GM06990 (cell line): ENCODE results near the gene FBXO24.

ENCODE experiments used
- DNase-seq: peaks from one replicate; pipeline ENCODE4 v3.0.0-alpha.2; 2011; ENCODE audit not compliant: insufficient read length; ENCODE audit errors: extremely low read depth
- H3K27me3 ChIP-seq: replicated peaks from 2 replicates; pipeline ENCODE4 v1.6.0; 2011; ENCODE audit warnings: low read length; ENCODE audit not compliant: control insufficient read depth, insufficient read depth
- H3K36me3 ChIP-seq: 2 replicates; pipeline ENCODE4 v1.5.1; 2011; ENCODE audit warnings: low read length; ENCODE audit not compliant: control insufficient read depth, insufficient read depth
- H3K4me3 ChIP-seq: replicated peaks from 2 replicates; pipeline ENCODE4 v1.5.1; 2011; ENCODE audit warnings: low read depth, mild to moderate bottlenecking, control low read depth, low read length
- CTCF ChIP-seq: IDR thresholded peaks from 2 replicates; pipeline ENCODE4 v1.5.1; 2011; ENCODE audit warnings: low read length, control low read depth, mild to moderate bottlenecking, inconsistent platforms; ENCODE audit not compliant: insufficient read depth, poor library complexity, severe bottlenecking

FBXO24 gene

GRCh38 chr7:100591596-100591995, 5.5 kb downstream of the FBXO24 start:
- Histone ChIP-seq H3K4me3 (no peak overlapping the region), H3K27me3 (no peaks in the 10 kb centered on the region; the same call in 1 of the 2 replicates), H3K36me3 (no peaks in the 10 kb centered on the region)
- DNase-seq = no peak
- no peak for TF ChIP-seq CTCF

GRCh38 chr7:100595188-100595587, 9.1 kb downstream of the FBXO24 start:
- no peaks in the 10 kb centered on the region; the same call in 1 of the 2 replicates for H3K27me3 ChIP-seq
- no peak overlapping the region for H3K4me3 ChIP-seq
- no peaks in the 10 kb centered on the region for H3K36me3 ChIP-seq
- no peak for TF ChIP-seq CTCF
- DNase-seq = no peak

GRCh38 chr7:100598425-100598824, 12.3 kb downstream of the FBXO24 start:
- Histone ChIP-seq H3K27me3 (no peaks in the 10 kb centered on the region), H3K4me3 (no peak overlapping the region), H3K36me3 (no peaks in the 10 kb centered on the region)
- TF ChIP-seq CTCF = no peak
- DNase-seq = no peak

GRCh38 chr7:100599911-100600729, 14.0 kb downstream of the FBXO24 start:
- DNase-seq = no peak
- H3K36me3 ChIP-seq = no peaks in the 10 kb centered on the region
- peak; percentile 56 for TF ChIP-seq CTCF
- no peaks in the 10 kb centered on the region for H3K27me3 ChIP-seq
- H3K4me3 ChIP-seq = no peak overlapping the region

GRCh38 chr7:100600730-100601038, 14.6 kb downstream of the FBXO24 start:
- no peak for TF ChIP-seq CTCF
- DNase-seq = no peak
- Histone ChIP-seq H3K36me3 (no peaks in the 10 kb centered on the region), H3K27me3 (no peaks in the 10 kb centered on the region), H3K4me3 (no peak overlapping the region)
